SK-N-SH (cell line): ENCODE results near the gene PRDM5. TPM values are rescaled to one million over a fixed set of nuclear protein-coding genes. Genes with fewer than 3 reads are reported as not detected.

ENCODE experiments used
- CTCF ChIA-PET: fragments of 300-600, 350-600 bp; formaldehyde crosslinking; extraction: SDS; loops from one replicate; lab custom pipeline; 2021; lab: Yijun Ruan, JAX
- POLR2A ChIA-PET: fragments of 350-600 bp; sonication (Branson Sonifier 250); formaldehyde crosslinking; extraction: SDS; loops from one replicate; lab custom pipeline; 2020; ENCODE audit warnings: antibody characterized with exemption, inconsistent platforms; lab: Yijun Ruan, JAX
- DNase-seq: peaks from one replicate; pipeline ENCODE4 v3.0.0; 2012
- H2AFZ ChIP-seq: fragments of 200-600 bp; sonication (generic); 2 replicates; pipeline ENCODE4 v1.8.1; 2016; ENCODE audit warnings: antibody characterized with exemption, mild to moderate bottlenecking, low read depth
- H3F3A ChIP-seq: fragments of 200-600 bp; sonication (generic); replicated peaks from 2 replicates; pipeline ENCODE3; 2016; ENCODE audit warnings: antibody characterized with exemption, mild to moderate bottlenecking; ENCODE audit not compliant: insufficient read depth
- H3K27ac ChIP-seq, 2 experiments: fragments of 200-500 bp in 1 of 2; fragments of 200-600 bp in 1 of 2; sonication (Bioruptor generic) in 1 of 2; sonication (generic), shearing (Covaris generic) in 1 of 2; 2 replicates each; pipeline versions ENCODE4 v1.5.1 to v1.6.1; 2014 to 2016; ENCODE audit warnings: low read depth in 2 of 2, inconsistent platforms in 1 of 2, low read length in 1 of 2, mild to moderate bottlenecking in 1 of 2, mixed read lengths in 1 of 2
- H3K27me3 ChIP-seq: fragments of 200-600 bp; sonication (generic), shearing (Covaris generic); 2 replicates; pipeline ENCODE4 v1.6.1; 2016; ENCODE audit warnings: mixed run types; ENCODE audit not compliant: insufficient read depth
- H3K36me3 ChIP-seq, 2 experiments: fragments of 200-500 bp in 1 of 2; fragments of 200-600 bp in 1 of 2; sonication (Bioruptor generic) in 1 of 2; sonication (generic) in 1 of 2; replicated peaks in 1 of 2; 2 replicates each; pipeline versions ENCODE3 to v1.5.1; 2014 to 2016; ENCODE audit warnings: low read length in 1 of 2, mild to moderate bottlenecking in 1 of 2; ENCODE audit not compliant: insufficient read depth in 2 of 2, control insufficient read depth in 1 of 2
- H3K4me1 ChIP-seq, 2 experiments: fragments of 200-500 bp in 1 of 2; fragments of 200-600 bp in 1 of 2; sonication (Bioruptor generic) in 1 of 2; sonication (generic), shearing (Covaris generic) in 1 of 2; 2 replicates each; pipeline versions ENCODE4 v1.5.1 to v1.6.1; 2014 to 2016; ENCODE audit warnings: low read depth in 1 of 2, low read length in 1 of 2, mixed run types in 1 of 2; ENCODE audit not compliant: insufficient read depth in 2 of 2, control insufficient read depth in 1 of 2
- H3K4me2 ChIP-seq: fragments of 200-600 bp; sonication (generic), shearing (Covaris generic); 2 replicates; pipeline ENCODE4 v1.6.1; 2017; ENCODE audit warnings: mixed run types
- H3K4me3 ChIP-seq, 2 experiments: fragments of 200-500 bp in 1 of 2; fragments of 200-600 bp in 1 of 2; sonication (Bioruptor generic) in 1 of 2; sonication (generic), shearing (Covaris generic) in 1 of 2; 2 replicates each; pipeline versions ENCODE4 v1.5.1 to v1.8.1; 2014 to 2016; ENCODE audit warnings: low read depth in 2 of 2, inconsistent platforms in 1 of 2, low read length in 1 of 2, mild to moderate bottlenecking in 1 of 2, mixed read lengths in 1 of 2, moderate library complexity in 1 of 2
- H3K79me2 ChIP-seq: fragments of 200-600 bp; sonication (generic); 2 replicates; pipeline ENCODE4 v1.8.1; 2017; ENCODE audit warnings: mild to moderate bottlenecking; ENCODE audit not compliant: insufficient read depth
- H3K9ac ChIP-seq: fragments of 200-600 bp; sonication (generic); 2 replicates; pipeline ENCODE4 v1.6.1; 2017; ENCODE audit warnings: mixed run types
- H3K9me2 ChIP-seq: fragments of 200-600 bp; sonication (generic); 2 replicates; pipeline ENCODE4 v1.6.1; 2017; ENCODE audit warnings: mixed run types
- H3K9me3 ChIP-seq: fragments of 200-600 bp; sonication (generic); 2 replicates; pipeline ENCODE4 v1.6.1; 2017; ENCODE audit warnings: mixed run types, mild to moderate bottlenecking, moderate library complexity
- H4K20me1 ChIP-seq: fragments of 200-600 bp; sonication (generic); 2 replicates; pipeline ENCODE4 v1.6.1; 2017; ENCODE audit warnings: mild to moderate bottlenecking, mixed run types; ENCODE audit not compliant: insufficient read depth
- CHD2 ChIP-seq: fragments of 150-350 bp; IDR thresholded peaks from 2 replicates; pipeline ENCODE4 v1.6.1; 2018; ENCODE audit warnings: low read length; ENCODE audit not compliant: partially characterized antibody
- ELF1 ChIP-seq: IDR thresholded peaks from 2 replicates; pipeline ENCODE4 v1.4.0; 2012
- EP300 ChIP-seq, 2 experiments: IDR thresholded peaks; 2 replicates each; pipeline versions ENCODE4 v1.4.0 to v1.6.1; 2012; ENCODE audit warnings: borderline replicate concordance in 1 of 2, low read depth in 1 of 2, low read length in 1 of 2
- FOSL2 ChIP-seq: IDR thresholded peaks from 2 replicates; pipeline ENCODE4 v1.4.0; 2012; ENCODE audit warnings: low read depth, mild to moderate bottlenecking, moderate library complexity, borderline replicate concordance
- FOXJ3 ChIP-seq: sonication (generic); formaldehyde crosslinking; IDR thresholded peaks from 2 replicates; pipeline ENCODE4 v1.5.1; 2020; ENCODE audit warnings: mild to moderate bottlenecking, missing genetic modification reagents
- FOXM1 ChIP-seq: IDR thresholded peaks from 2 replicates; pipeline ENCODE4 v1.4.0; 2012; ENCODE audit warnings: low read depth, mild to moderate bottlenecking
- GABPA ChIP-seq: IDR thresholded peaks from 2 replicates; pipeline ENCODE4 v1.4.0; 2012; ENCODE audit warnings: low read depth, mild to moderate bottlenecking
- GATA2 ChIP-seq: sonication (generic); formaldehyde crosslinking; IDR thresholded peaks from 2 replicates; pipeline ENCODE4 v1.5.0; 2020; ENCODE audit warnings: mild to moderate bottlenecking, missing genetic modification reagents
- JUND ChIP-seq: IDR thresholded peaks from 2 replicates; pipeline ENCODE4 v1.4.0; 2012
- MXI1 ChIP-seq: IDR thresholded peaks from 2 replicates; pipeline ENCODE4 v1.6.1; 2012; ENCODE audit warnings: mild to moderate bottlenecking, low read depth, low read length, improper control_type of control experiment
- NRF1 ChIP-seq: IDR thresholded peaks from 2 replicates; pipeline ENCODE4 v1.6.1; 2012; ENCODE audit warnings: low read depth, mild to moderate bottlenecking, low read length
- POLR2AphosphoS5 ChIP-seq: IDR thresholded peaks from 2 replicates; pipeline ENCODE4 v1.6.1; 2012; ENCODE audit warnings: low read depth, low read length
- RCOR1 ChIP-seq: fragments of 150-350 bp; IDR thresholded peaks from 2 replicates; pipeline ENCODE4 v1.6.1; 2017; ENCODE audit warnings: antibody characterized with exemption, low read length
- RXRA ChIP-seq: IDR thresholded peaks from 2 replicates; pipeline ENCODE4 v1.4.0; 2012; ENCODE audit warnings: low read depth, mild to moderate bottlenecking, borderline replicate concordance
- SIN3A ChIP-seq: IDR thresholded peaks from 2 replicates; pipeline ENCODE4 v1.6.1; 2012; ENCODE audit warnings: low read depth, mild to moderate bottlenecking, low read length, moderate library complexity, borderline replicate concordance
- TAF1 ChIP-seq: IDR thresholded peaks from 2 replicates; pipeline ENCODE4 v1.6.1; 2012; ENCODE audit warnings: low read depth, mild to moderate bottlenecking, low read length, moderate library complexity, borderline replicate concordance
- YY1 ChIP-seq: IDR thresholded peaks from 2 replicates; pipeline ENCODE4 v1.4.0; 2012; ENCODE audit warnings: low read depth, mild to moderate bottlenecking
- WGBS: methylation state at CpG from one replicate; pipeline ENCODE4 v1.1.6; 2017; ENCODE audit warnings: low lambda C conversion rate; 5-methylcytosine and 5-hydroxymethylcytosine counted together
- polyA plus RNA-seq, 3 experiments: library from polyadenylated mRNA; depleted of rRNA; stranded (reverse); fragments of >200 nt; gene quantifications; 2 replicates each; pipeline ENCODE4 v1.2.3, GENCODE V29; 2012
- TF ChIP-seq, protein P1 (sequence below): IDR thresholded peaks from 2 replicates; pipeline ENCODE4; 2012
- TF ChIP-seq, protein P2 (sequence below): IDR thresholded peaks from 2 replicates; pipeline ENCODE4 v1.4.0; 2012; ENCODE audit warnings: low read depth, borderline replicate concordance
- TF ChIP-seq, protein P3 (sequence below): IDR thresholded peaks from 2 replicates; pipeline ENCODE4 v1.6.1; 2012; ENCODE audit warnings: mild to moderate bottlenecking, low read depth, low read length, moderate library complexity
- TF ChIP-seq, protein P4 (sequence below): IDR thresholded peaks from 2 replicates; pipeline ENCODE4 v1.4.0; 2012; ENCODE audit warnings: low read depth

The PRDM5 gene
- polyA plus RNA-seq, 1 of the 3 experiments (the other 2 are of a cell fraction) = 3.8 TPM

DNA sequence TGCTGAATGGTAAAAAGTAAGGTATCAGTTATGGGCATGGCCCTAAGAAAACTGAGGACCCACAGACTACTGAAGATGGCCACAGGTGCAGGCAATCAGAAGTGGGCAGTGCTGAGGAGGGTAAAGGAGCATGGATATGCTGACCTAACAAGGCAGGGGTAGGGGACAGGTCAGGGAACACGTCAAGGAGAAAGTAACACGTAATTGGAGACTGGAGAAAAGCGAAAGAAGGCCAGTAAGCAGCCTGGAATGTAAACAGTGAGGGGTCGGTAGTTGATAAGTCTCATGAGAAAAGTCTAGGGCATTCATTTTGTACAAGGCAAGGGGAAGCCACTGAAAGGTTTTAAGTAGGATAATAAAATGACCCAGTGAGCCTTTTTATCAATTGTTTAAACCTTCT lies 153.3 kb downstream of the PRDM5 start:
- CTCF ChIA-PET = no interaction called here
- no peak overlapping the region for H3K4me2 ChIP-seq
- H3K27ac ChIP-seq = no peak overlapping the region
- no peaks in the 10 kb centered on the region for H3K9me3 ChIP-seq
- POLR2A ChIA-PET = no interaction called here
- no peaks in the 10 kb centered on the region for H3K9me2 ChIP-seq
- no peak for DNase-seq
- H3K79me2 ChIP-seq = no peaks in the 10 kb centered on the region
- H2AFZ ChIP-seq = no peak overlapping the region
- no peaks in the 10 kb centered on the region for H3F3A ChIP-seq
- no peaks in the 10 kb centered on the region for H3K36me3 ChIP-seq
- no peaks in the 10 kb centered on the region for H3K27me3 ChIP-seq
- no peaks in the 10 kb centered on the region for H4K20me1 ChIP-seq
- WGBS = 45% methylated on average over 4 of the region's 4 CpGs
- no peak overlapping the region for H3K9ac ChIP-seq
- H3K4me1 ChIP-seq = no peaks in the 10 kb centered on the region; a peak in 1 of 4 replicates
- H3K4me3 ChIP-seq = no peak overlapping the region
- TF ChIP-seq TAF1 (no peak), RXRA (no peak), GATA2 (CRISPR knock-in tag) (no peak), POLR2AphosphoS5 (no peak), FOXJ3 (no peak), CHD2 (no peak), SIN3A (no peak)
- TF ChIP-seq, all 33 proteins: peak for 0

DNA sequence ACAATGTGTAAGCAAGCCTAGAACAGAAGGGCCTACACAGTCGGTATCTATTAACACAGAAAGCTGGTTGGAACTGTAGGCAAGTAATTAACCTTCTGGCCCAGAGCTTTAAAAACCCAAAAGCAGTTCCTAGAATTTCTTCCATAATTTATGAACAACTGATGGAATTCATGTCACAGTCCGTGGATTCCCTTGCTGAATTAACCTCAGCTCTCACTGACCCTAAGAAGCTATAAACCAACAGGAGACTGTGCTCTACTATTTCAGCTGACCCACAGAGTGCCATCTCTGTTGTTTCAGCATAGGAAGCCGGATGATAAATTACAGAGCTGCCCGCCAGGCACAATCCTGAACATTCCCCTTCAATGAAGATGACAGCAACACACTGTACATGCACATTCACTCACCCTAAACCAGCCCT lies 157.3 kb downstream of the PRDM5 start:
- H3K9ac ChIP-seq = no peak overlapping the region
- no peak for DNase-seq
- H3K36me3 ChIP-seq = no peaks in the 10 kb centered on the region
- no peak overlapping the region for H3K4me3 ChIP-seq
- H3K4me2 ChIP-seq = no peak overlapping the region
- 93% methylated on average over 4 of the region's 4 CpGs for WGBS
- ChIA-PET CTCF (interaction anchor here (1.0 to 1.3 kb wide), 3 partner anchors 14 to 28 kb away, joined by 3 read pairs; no protein-coding TSS in a partner anchor), POLR2A (no interaction called here)
- H3K27ac ChIP-seq = no peak overlapping the region
- TF ChIP-seq MXI1 = no peak
- TF ChIP-seq, protein P1, sequence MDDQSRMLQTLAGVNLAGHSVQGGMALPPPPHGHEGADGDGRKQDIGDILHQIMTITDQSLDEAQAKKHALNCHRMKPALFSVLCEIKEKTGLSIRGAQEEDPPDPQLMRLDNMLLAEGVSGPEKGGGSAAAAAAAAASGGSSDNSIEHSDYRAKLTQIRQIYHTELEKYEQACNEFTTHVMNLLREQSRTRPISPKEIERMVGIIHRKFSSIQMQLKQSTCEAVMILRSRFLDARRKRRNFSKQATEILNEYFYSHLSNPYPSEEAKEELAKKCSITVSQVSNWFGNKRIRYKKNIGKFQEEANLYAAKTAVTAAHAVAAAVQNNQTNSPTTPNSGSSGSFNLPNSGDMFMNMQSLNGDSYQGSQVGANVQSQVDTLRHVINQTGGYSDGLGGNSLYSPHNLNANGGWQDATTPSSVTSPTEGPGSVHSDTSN = no peak
- no peak for TF ChIP-seq YY1
- TF ChIP-seq, protein P2, sequence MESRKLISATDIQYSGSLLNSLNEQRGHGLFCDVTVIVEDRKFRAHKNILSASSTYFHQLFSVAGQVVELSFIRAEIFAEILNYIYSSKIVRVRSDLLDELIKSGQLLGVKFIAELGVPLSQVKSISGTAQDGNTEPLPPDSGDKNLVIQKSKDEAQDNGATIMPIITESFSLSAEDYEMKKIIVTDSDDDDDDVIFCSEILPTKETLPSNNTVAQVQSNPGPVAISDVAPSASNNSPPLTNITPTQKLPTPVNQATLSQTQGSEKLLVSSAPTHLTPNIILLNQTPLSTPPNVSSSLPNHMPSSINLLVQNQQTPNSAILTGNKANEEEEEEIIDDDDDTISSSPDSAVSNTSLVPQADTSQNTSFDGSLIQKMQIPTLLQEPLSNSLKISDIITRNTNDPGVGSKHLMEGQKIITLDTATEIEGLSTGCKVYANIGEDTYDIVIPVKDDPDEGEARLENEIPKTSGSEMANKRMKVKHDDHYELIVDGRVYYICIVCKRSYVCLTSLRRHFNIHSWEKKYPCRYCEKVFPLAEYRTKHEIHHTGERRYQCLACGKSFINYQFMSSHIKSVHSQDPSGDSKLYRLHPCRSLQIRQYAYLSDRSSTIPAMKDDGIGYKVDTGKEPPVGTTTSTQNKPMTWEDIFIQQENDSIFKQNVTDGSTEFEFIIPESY = no peak
- TF ChIP-seq JUND = no peak
- no peak for TF ChIP-seq RCOR1
- no peak for TF ChIP-seq ELF1
- TF ChIP-seq EP300 (IDR thresholded peaks at IDR 0.05; ENCODE audit: borderline replicate concordance in 1 of 2, low read depth in 1 of 2, low read length in 1 of 2) = no peak
- TF ChIP-seq SIN3A = no peak
- TF ChIP-seq, protein P3, sequence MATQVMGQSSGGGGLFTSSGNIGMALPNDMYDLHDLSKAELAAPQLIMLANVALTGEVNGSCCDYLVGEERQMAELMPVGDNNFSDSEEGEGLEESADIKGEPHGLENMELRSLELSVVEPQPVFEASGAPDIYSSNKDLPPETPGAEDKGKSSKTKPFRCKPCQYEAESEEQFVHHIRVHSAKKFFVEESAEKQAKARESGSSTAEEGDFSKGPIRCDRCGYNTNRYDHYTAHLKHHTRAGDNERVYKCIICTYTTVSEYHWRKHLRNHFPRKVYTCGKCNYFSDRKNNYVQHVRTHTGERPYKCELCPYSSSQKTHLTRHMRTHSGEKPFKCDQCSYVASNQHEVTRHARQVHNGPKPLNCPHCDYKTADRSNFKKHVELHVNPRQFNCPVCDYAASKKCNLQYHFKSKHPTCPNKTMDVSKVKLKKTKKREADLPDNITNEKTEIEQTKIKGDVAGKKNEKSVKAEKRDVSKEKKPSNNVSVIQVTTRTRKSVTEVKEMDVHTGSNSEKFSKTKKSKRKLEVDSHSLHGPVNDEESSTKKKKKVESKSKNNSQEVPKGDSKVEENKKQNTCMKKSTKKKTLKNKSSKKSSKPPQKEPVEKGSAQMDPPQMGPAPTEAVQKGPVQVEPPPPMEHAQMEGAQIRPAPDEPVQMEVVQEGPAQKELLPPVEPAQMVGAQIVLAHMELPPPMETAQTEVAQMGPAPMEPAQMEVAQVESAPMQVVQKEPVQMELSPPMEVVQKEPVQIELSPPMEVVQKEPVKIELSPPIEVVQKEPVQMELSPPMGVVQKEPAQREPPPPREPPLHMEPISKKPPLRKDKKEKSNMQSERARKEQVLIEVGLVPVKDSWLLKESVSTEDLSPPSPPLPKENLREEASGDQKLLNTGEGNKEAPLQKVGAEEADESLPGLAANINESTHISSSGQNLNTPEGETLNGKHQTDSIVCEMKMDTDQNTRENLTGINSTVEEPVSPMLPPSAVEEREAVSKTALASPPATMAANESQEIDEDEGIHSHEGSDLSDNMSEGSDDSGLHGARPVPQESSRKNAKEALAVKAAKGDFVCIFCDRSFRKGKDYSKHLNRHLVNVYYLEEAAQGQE = no peak
- TF ChIP-seq GATA2 (CRISPR knock-in tag) = no peak
- TF ChIP-seq, protein P4, sequence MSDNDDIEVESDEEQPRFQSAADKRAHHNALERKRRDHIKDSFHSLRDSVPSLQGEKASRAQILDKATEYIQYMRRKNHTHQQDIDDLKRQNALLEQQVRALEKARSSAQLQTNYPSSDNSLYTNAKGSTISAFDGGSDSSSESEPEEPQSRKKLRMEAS = no peak
- no peak for TF ChIP-seq NRF1
- TF ChIP-seq RXRA = no peak
- TF ChIP-seq GABPA = no peak
- no peak for TF ChIP-seq FOSL2
- TF ChIP-seq FOXJ3 = no peak
- no peak for TF ChIP-seq FOXM1
- no peaks in the 10 kb centered on the region for H3K79me2 ChIP-seq
- H3K9me3 ChIP-seq = no peaks in the 10 kb centered on the region
- no peaks in the 10 kb centered on the region for H4K20me1 ChIP-seq
- peaks cover 0 to 2% of the 10 kb centered on the region in 2 experiments; a peak in 2 of 4 replicates for H3K4me1 ChIP-seq
- H3F3A ChIP-seq = no peaks in the 10 kb centered on the region
- no peaks in the 10 kb centered on the region for H3K27me3 ChIP-seq
- no peaks in the 10 kb centered on the region for H3K9me2 ChIP-seq
- H2AFZ ChIP-seq = no peak overlapping the region
